Smooth muscle cell (in vitro differentiated cells): ENCODE results near the gene TOX2. TPM values are rescaled to one million over a fixed set of nuclear protein-coding genes. Genes with fewer than 3 reads are reported as not detected.

ENCODE experiments used
- DNase-seq: peaks from one replicate; lab custom pipeline; 2025; ENCODE audit not compliant: unreplicated experiment; lab: John Stamatoyannopoulos, UW
- H2AFZ ChIP-seq: fragments of 200-600 bp; sonication (generic); 2 replicates; pipeline ENCODE4 v1.6.0; 2016; ENCODE audit warnings: antibody characterized with exemption, low read depth, mild to moderate bottlenecking
- H3F3A ChIP-seq: fragments of 200-600 bp; sonication (generic); 2 replicates; pipeline ENCODE4 v1.6.0; 2017; ENCODE audit warnings: antibody characterized with exemption, low read depth
- H3K27ac ChIP-seq: fragments of 200-600 bp; sonication (generic); 2 replicates; pipeline ENCODE4 v1.5.1; 2016; ENCODE audit warnings: low read depth, mild to moderate bottlenecking
- H3K27me3 ChIP-seq: fragments of 200-600 bp; sonication (generic); 2 replicates; pipeline ENCODE4 v1.6.1; 2016; ENCODE audit warnings: low read depth, mild to moderate bottlenecking
- H3K36me3 ChIP-seq: fragments of 200-600 bp; sonication (generic); 2 replicates; pipeline ENCODE4 v1.5.1; 2016; ENCODE audit warnings: low read depth
- H3K4me1 ChIP-seq: fragments of 200-600 bp; sonication (generic); 2 replicates; pipeline ENCODE4 v1.5.1; 2016; ENCODE audit warnings: low read depth
- H3K4me2 ChIP-seq: fragments of 200-600 bp; sonication (generic); 2 replicates; pipeline ENCODE4 v1.6.0; 2016; ENCODE audit warnings: mild to moderate bottlenecking
- H3K4me3 ChIP-seq: fragments of 200-600 bp; sonication (generic); 2 replicates; pipeline ENCODE4 v1.5.1; 2016; ENCODE audit warnings: mild to moderate bottlenecking
- H3K79me2 ChIP-seq: fragments of 200-600 bp; sonication (generic); 2 replicates; pipeline ENCODE4 v1.6.0; 2016; ENCODE audit warnings: low read depth, mild to moderate bottlenecking
- H3K9ac ChIP-seq: fragments of 200-600 bp; sonication (generic); 2 replicates; pipeline ENCODE4 v1.6.0; 2016; ENCODE audit warnings: low read depth
- H3K9me3 ChIP-seq: fragments of 200-600 bp; sonication (generic); replicated peaks from 2 replicates; pipeline ENCODE4 v1.5.1; 2016; ENCODE audit warnings: low read depth
- H4K20me1 ChIP-seq: fragments of 200-600 bp; sonication (generic); 2 replicates; pipeline ENCODE4 v1.6.0; 2016; ENCODE audit warnings: low read depth
- CTCF ChIP-seq: fragments of 200-600 bp; sonication (generic); IDR thresholded peaks from 2 replicates; pipeline ENCODE4 v1.5.1; 2017; ENCODE audit warnings: borderline replicate concordance, mild to moderate bottlenecking, antibody characterized with exemption; ENCODE audit not compliant: insufficient read depth, poor library complexity, severe bottlenecking
- WGBS: methylation state at CpG from one replicate; pipeline ENCODE4 v1.1.7; 2016; ENCODE audit warnings: low lambda C conversion rate; 5-methylcytosine and 5-hydroxymethylcytosine counted together
- polyA plus RNA-seq: library from polyadenylated mRNA; unstranded; fragments of >200 nt; fragmentation: Nextera tagmentation; extraction: Ambion mirVana; gene quantifications from 2 replicates; pipeline ENCODE4 v1.2.1, GENCODE V29; 2016
- total RNA-seq: library from RNA; depleted of rRNA; stranded (reverse); fragments of >200 nt; gene quantifications from 2 replicates; pipeline ENCODE4 v1.2.3, GENCODE V29; 2014

Gene TOX2
- total and polyA plus RNA-seq, 2 experiments from 2014 or later = 1.1 to 3.8 TPM

GRCh38 chr20:44074252-44075151 lies 159.8 kb downstream of the TOX2 start:
- H3K79me2 ChIP-seq = no peaks in the 10 kb centered on the region
- H3K36me3 ChIP-seq = no peaks in the 10 kb centered on the region
- H2AFZ ChIP-seq = no peak overlapping the region
- H3K27ac ChIP-seq = no peak overlapping the region
- H3K9me3 ChIP-seq = no peaks in the 10 kb centered on the region
- TF ChIP-seq CTCF = no peak
- no peak overlapping the region for H3K4me3 ChIP-seq
- 71% methylated on average over 12 of the region's 12 CpGs for WGBS
- no peaks in the 10 kb centered on the region for H3K27me3 ChIP-seq
- H3K9ac ChIP-seq = no peak overlapping the region
- H3K4me2 ChIP-seq = no peak overlapping the region
- no peaks in the 10 kb centered on the region for H4K20me1 ChIP-seq
- H3K4me1 ChIP-seq = no peaks in the 10 kb centered on the region
- no peaks in the 10 kb centered on the region for H3F3A ChIP-seq
- DNase-seq = no peak

GRCh38 chr20:44075191-44075949 lies 160.7 kb downstream of the TOX2 start:
- 94% methylated on average over 23 of the region's 23 CpGs for WGBS

GRCh38 chr20:44075950-44076232 lies 161.2 kb downstream of the TOX2 start:
- H3K36me3 ChIP-seq = no peaks in the 10 kb centered on the region
- H4K20me1 ChIP-seq = no peaks in the 10 kb centered on the region
- no peaks in the 10 kb centered on the region for H3K4me1 ChIP-seq
- no peak overlapping the region for H3K4me3 ChIP-seq
- H3F3A ChIP-seq = no peaks in the 10 kb centered on the region
- no peaks in the 10 kb centered on the region for H3K27me3 ChIP-seq
- 97% methylated on average over 5 of the region's 5 CpGs for WGBS
- DNase-seq = no peak
- no peaks in the 10 kb centered on the region for H3K79me2 ChIP-seq
- H3K4me2 ChIP-seq = no peak overlapping the region
- H3K27ac ChIP-seq = no peak overlapping the region
- no peaks in the 10 kb centered on the region for H3K9me3 ChIP-seq
- H3K9ac ChIP-seq = no peak overlapping the region
- no peak overlapping the region for H2AFZ ChIP-seq
- TF ChIP-seq CTCF = no peak

More at GRCh38 chr20:44075191-44075949, 160.7 kb downstream of the TOX2 start:
- no peak for TF ChIP-seq CTCF
- no peak overlapping the region for H3K9ac ChIP-seq
- H3K4me1 ChIP-seq = no peaks in the 10 kb centered on the region
- no peaks in the 10 kb centered on the region for H4K20me1 ChIP-seq
- no peak overlapping the region for H3K4me2 ChIP-seq
- no peaks in the 10 kb centered on the region for H3K79me2 ChIP-seq
- no peaks in the 10 kb centered on the region for H3K27me3 ChIP-seq
- H3K27ac ChIP-seq = no peak overlapping the region
- H2AFZ ChIP-seq = no peak overlapping the region
- H3K4me3 ChIP-seq = no peak overlapping the region
- no peaks in the 10 kb centered on the region for H3F3A ChIP-seq
- H3K9me3 ChIP-seq = no peaks in the 10 kb centered on the region
- DNase-seq = no peak
- H3K36me3 ChIP-seq = no peaks in the 10 kb centered on the region
